ENCODE results near the gene ROBO1.

DNA sequence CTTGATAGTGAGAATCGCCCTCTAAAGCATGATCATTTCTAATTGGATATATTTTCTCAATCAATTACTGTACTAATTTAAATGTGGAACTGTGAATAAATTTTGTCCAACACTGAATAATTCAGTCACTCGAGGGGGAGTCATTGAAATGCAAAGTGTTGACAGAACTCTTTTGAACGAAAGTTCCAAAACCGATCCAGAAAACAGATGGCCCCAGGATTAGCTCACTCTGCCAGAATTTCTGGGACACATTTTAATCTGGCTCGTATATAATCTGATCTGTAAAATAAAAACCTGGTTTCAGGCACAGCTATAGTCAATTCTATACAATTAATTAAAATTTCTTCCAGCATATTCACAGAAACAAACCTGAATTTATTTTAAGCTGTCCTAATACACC, 580.4 kb downstream of the ROBO1 start:
- TF ChIP-seq, protein P1, sequence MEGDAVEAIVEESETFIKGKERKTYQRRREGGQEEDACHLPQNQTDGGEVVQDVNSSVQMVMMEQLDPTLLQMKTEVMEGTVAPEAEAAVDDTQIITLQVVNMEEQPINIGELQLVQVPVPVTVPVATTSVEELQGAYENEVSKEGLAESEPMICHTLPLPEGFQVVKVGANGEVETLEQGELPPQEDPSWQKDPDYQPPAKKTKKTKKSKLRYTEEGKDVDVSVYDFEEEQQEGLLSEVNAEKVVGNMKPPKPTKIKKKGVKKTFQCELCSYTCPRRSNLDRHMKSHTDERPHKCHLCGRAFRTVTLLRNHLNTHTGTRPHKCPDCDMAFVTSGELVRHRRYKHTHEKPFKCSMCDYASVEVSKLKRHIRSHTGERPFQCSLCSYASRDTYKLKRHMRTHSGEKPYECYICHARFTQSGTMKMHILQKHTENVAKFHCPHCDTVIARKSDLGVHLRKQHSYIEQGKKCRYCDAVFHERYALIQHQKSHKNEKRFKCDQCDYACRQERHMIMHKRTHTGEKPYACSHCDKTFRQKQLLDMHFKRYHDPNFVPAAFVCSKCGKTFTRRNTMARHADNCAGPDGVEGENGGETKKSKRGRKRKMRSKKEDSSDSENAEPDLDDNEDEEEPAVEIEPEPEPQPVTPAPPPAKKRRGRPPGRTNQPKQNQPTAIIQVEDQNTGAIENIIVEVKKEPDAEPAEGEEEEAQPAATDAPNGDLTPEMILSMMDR (conservative IDR thresholded peaks at IDR 0.05; ENCODE audit: low read depth, low read length) = no peak
- TF ChIP-seq EZH2phosphoT487 (IDR thresholded peaks at IDR 0.05; ENCODE audit: borderline replicate concordance, low read length) (no peak), EZH2 (IDR thresholded peaks at IDR 0.05; ENCODE audit: low read length, unreplicated experiment) (no peak)

Data from PC-3 (cell line).